GM19328 (cell line): ENCODE measurements around the gene KNTC1.
"Not testable (repeated sequence)": the region's sequence is repeated elsewhere in the genome, so short reads cannot be mapped to it uniquely, and the experiment has no call there.

ENCODE experiments used
- ATAC-seq: cut with Tn5 transposase; IDR thresholded peaks from one replicate; pipeline ENCODE4 v1.9.1; 2021; ENCODE audit warnings: mild to moderate bottlenecking, moderate library complexity; ENCODE audit not compliant: unreplicated experiment

KNTC1 gene

GRCh38 chr12:122506393-122506938 lies 20.6 kb upstream of the KNTC1 start:
- ATAC-seq: no peak

- ATAC-seq: no peak
Measured at GRCh38 chr12:122508163-122508562, 18.9 kb upstream of the KNTC1 start.

GRCh38 chr12:122513028-122513427 lies 14.0 kb upstream of the KNTC1 start:
- not testable (repeated sequence) for ATAC-seq

GRCh38 chr12:122513660-122514059 lies 13.4 kb upstream of the KNTC1 start:
- ATAC-seq: no peak

GRCh38 chr12:122515275-122515674 lies 11.8 kb upstream of the KNTC1 start:
- no peak for ATAC-seq

GRCh38 chr12:122516544-122517361 lies 10.3 kb upstream of the KNTC1 start:
- no peak for ATAC-seq

DNA sequence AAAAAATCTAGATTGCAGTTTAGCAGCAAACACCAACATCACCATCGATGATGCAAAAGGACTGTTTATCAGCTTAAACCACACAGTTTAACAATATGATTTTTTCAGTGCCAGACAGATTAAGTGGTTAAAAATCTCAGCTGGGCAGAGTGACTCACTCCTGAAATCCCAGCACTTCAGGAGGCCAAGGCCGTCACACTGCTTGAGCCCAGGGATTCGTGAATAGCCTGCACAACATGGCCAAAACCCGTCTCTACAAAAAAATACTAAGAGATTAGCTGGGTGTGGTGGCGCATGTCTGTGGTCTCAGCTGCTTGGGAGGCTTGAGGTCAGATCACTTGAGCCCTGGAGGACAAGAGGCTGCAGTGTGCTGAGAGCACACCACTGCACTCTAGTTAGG lies 9.2 kb upstream of the KNTC1 start:
- ATAC-seq: no peak

DNA sequence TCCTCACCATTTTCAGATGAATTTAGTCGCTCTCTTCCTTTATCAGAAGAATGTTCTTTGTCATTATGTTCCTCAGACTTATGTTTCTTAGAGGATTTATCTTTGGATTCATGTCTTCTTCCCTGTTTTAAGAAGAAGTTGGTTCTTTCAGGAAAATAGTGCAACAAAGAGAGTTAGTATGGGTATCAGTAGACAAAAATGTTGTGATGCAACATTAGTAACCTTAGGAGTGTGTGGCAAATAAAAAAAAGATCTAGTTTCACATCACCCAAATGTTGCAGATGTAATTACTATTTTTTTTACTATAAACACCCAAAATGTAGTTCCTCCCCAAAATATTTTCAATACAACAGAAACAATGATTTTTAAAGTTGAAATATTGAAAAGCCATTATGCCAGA lies 8.1 kb upstream of the KNTC1 start:
- no peak for ATAC-seq

DNA sequence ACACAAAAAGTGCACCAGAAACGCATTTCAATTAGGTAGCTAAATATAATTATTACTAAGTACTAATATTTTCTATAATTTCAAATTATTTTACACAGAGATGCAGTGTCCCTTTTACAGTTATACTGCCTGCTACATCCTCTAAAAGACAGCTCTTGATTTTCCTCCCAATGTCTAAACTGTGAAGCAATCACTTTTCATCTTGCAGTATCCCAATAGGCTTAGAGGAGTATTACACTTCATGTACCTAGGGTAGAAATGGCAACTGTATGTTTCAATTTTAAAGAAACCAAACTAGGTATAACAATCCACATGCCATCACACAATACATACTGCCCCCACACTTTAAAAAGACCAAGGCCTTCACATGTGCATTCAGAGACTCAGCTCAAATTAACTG lies 7.6 kb upstream of the KNTC1 start:
- ATAC-seq: no peak

DNA sequence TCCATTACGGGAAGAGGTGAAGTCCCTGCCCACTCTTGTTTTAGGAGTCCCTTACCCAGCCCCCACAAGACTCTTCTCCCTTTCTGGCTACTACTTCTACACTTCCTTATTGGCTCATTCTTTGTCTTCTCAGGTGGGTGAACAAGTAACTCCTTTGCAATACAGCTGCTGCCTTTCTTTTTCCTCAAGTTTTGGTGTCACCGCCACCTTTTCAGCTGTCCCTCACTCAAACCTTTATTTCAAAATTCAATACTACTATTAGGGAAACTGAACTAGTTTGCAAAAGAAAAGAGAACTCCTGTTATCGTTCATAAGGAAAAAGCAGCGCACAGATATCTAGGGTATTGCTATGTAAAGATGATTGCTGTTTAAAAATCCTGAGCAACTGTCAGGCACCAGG lies 6.4 kb upstream of the KNTC1 start:
- ATAC-seq: no peak

GRCh38 chr12:122523280-122523679 lies 3.8 kb upstream of the KNTC1 start:
- ATAC-seq: no peak

DNA sequence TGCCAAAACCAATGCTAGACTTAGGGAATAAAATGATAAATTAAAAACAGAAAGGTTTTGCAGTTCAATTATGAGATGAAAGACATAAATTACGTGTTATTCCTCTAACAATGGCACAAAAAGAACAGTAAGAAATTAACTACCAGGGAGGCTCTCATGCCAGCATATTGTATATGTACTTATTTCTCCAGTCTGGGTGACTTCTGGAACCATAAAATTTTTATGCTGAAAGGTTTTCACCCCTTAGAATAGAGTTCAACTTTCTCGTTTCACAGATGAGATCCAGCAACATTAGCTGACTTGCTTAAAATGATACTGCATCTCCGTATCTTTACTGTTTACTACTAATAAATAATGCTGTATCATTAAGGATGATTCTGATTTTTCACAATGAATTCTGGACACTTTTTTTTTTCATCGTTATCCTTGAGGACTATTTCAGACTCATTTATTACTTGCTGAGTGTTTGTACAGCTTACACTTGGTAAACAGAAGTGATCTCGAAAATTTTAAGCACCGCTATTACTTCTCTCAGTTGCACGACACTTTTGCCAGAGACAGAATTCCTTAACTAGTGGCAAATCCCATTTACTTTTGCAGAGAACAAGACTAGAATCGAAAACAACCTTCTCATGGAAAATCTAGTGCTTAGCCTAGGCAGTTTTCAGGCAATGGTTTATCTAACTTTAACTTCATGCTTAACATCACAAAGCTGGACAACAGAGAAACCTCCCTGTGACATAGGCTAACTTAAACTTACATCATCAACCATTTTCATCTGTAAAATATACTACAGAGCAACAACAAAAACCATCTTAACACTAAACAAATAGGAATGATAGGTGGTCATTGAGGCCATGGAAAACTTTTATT lies 3.0 kb upstream of the KNTC1 start:
- no peak for ATAC-seq

DNA sequence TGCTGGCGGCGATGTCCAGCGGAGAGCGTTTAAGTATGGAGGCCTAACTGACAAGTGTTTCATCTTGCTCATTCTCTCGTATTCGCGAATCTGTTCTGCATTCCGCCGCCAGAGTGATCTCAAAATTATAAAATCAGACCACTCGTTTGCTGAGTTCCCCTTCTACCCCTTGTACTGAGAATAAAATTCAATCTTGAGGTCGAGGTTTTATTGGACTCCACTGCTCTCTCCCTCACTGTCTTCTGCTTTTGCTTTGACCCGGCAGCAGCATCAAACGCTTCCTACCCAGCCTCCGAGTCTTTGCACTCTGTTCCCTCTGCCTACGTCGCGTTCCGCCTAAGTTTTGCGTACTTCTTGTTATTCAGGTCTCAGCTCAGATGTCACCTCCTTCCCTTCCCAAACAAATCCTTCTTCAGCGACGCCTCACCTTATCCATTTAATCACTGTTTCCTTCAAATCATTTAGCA lies 462 bp downstream of the KNTC1 start:
- ATAC-seq: no peak

- no peak for ATAC-seq
Measured at GRCh38 chr12:122528582-122528981, 1.5 kb downstream of the KNTC1 start.

- no peak for ATAC-seq
Measured at GRCh38 chr12:122528992-122529391, 1.9 kb downstream of the KNTC1 start.

DNA sequence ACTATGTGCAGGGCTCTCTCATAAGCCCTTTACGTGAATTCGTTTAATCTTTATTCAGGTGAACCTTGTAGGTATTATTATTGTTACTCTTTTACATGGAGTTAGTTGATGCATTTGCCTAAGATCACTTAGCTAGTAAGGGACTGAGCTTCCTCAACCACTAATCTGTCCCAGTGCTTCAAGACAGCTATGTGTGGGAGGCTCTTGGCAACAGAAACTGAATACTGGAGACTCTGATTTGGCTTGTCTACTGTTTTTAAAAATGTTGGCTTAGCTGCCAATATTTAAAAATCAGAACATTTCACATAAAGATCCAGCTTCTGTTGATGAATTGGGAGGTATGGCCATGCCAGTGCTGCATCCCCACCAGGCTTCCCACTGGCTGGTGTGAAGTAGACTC lies 6.8 kb downstream of the KNTC1 start:
- no peak for ATAC-seq

- no peak for ATAC-seq
Measured at GRCh38 chr12:122537021-122537420, 10.0 kb downstream of the KNTC1 start.

DNA sequence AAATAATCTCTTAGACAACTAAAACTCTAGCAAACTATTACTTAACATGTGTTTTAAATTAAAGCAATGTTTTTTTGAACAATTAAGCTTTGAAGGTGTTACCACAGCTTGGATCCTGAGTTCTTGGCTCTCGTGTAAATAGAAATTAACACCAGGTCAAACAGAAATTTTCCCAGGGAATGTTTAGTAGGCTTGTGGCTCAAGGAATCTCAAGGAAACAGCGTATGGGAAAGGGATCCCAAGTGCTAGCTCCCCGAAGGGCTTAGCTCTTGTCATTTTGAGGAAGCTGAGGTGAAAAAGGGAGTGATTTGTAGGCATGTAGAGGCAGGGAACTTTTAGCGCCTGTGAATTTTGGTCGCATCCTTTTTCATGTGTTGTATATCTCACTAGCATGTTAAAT lies 11.4 kb downstream of the KNTC1 start:
- ATAC-seq: no peak

DNA sequence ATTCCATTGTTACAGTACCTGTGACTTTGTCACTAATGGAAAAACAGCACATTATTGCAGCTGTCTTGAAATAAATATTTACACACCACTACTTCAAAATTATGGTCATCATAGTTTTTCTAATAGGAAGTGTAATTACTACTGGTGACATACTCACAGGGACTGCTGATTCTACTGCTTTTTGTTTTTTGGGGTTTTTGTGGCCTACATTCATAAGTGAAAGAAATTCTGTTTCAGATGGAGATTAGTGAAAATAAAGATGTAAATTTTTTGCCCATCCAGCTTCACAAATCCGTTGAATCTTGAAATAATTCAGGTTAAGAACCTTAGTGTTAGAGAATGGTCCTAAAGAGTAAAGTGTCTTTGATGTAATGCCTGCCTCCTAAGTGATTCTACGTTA lies 17.5 kb downstream of the KNTC1 start:
- no peak for ATAC-seq

- ATAC-seq: no peak
Measured at GRCh38 chr12:122545855-122546254, 18.8 kb downstream of the KNTC1 start.

- ATAC-seq: no peak
Measured at GRCh38 chr12:122547330-122547729, 20.3 kb downstream of the KNTC1 start.
